ENCODE data around the gene LYRM1.

GRCh38 chr16:20873331-20873730 lies 27.2 kb upstream of the LYRM1 start:
- TF ChIP-seq CTCF (IDR thresholded peaks at IDR 0.05) (no peak), POLR2AphosphoS5 (IDR thresholded peaks at IDR 0.05) (no peak)

All from suprapubic skin (tissue), 3 donors.